Testis (tissue), 2 donors: ENCODE data around the gene FRMD3.

Experiments used
- CTCF ChIP-seq, 3 experiments: fragments of 450-650 bp in 2 of 3; fragments of 200-600 bp in 1 of 3; sonication (generic) in 1 of 3; IDR thresholded peaks; one replicate each; pipeline ENCODE4 v1.5.1; 2016 to 2019; ENCODE audit warnings: antibody characterized with exemption in 3 of 3, mild to moderate bottlenecking in 2 of 3, moderate library complexity in 1 of 3
- POLR2A ChIP-seq: fragments of 450-650 bp; IDR thresholded peaks from one replicate; pipeline ENCODE4 v1.6.1; 2017; ENCODE audit warnings: antibody characterized with exemption, mild to moderate bottlenecking, moderate library complexity

- TF ChIP-seq CTCF (IDR thresholded peaks at IDR 0.05) (no peak), POLR2A (no peak)
Observed at GRCh38 chr9:83563360-83563759, 25.2 kb upstream of the FRMD3 start.
